Heart left ventricle (tissue), 16 donors: ENCODE data around the gene YOD1. TPM values are rescaled to one million over a fixed set of nuclear protein-coding genes. Genes with fewer than 3 reads are reported as not detected.
A peak's percentile ranks its signal among the peaks of the same experiment; 100 is the strongest.
"Not testable (repeated sequence)": the region's sequence is repeated elsewhere in the genome, so short reads cannot be mapped to it uniquely, and the experiment has no call there.

Source experiments
- ATAC-seq, 4 donors: fragments of 200-7000 bp; cut with Tn5 transposase; one replicate each; pipeline ENCODE4 v1.9.1; 2020 to 2022; ENCODE audit warnings: moderate library complexity in 4 of 4, mild to moderate bottlenecking in 3 of 4, moderate number of reproducible peaks in 1 of 4
- DNase-seq, 5 donors: peaks; one replicate each; pipeline ENCODE4 v3.0.0-alpha.2; 2020
- H3K27ac ChIP-seq, 12 donors: fragments of 200-600 bp; sonication (generic) in 4 of 12; one replicate each; pipeline versions ENCODE4 v1.5.0 to v1.8.0; 2016 to 2022; ENCODE audit warnings: mild to moderate bottlenecking in 2 of 12
- H3K27me3 ChIP-seq, 9 donors: fragments of 200-600 bp; sonication (generic) in 2 of 9; one replicate each; pipeline versions ENCODE4 v1.5.1 to v1.8.0; 2016 to 2022; ENCODE audit warnings: mild to moderate bottlenecking in 3 of 9
- H3K36me3 ChIP-seq, 9 donors: fragments of 200-600 bp; sonication (generic) in 2 of 9; one replicate each; pipeline versions ENCODE4 v1.5.0 to v1.8.0; 2018 to 2022; ENCODE audit warnings: mild to moderate bottlenecking in 2 of 9
- H3K4me1 ChIP-seq, 12 donors: fragments of 200-600 bp; sonication (generic) in 4 of 12; one replicate each; pipeline versions ENCODE4 v1.5.0 to v1.8.0; 2016 to 2022; ENCODE audit warnings: mild to moderate bottlenecking in 3 of 12
- H3K4me3 ChIP-seq, 12 donors: fragments of 200-600 bp; sonication (generic) in 4 of 12; one replicate each; pipeline versions ENCODE4 v1.5.0 to v1.8.0; 2017 to 2022; ENCODE audit warnings: mild to moderate bottlenecking in 9 of 12, moderate library complexity in 4 of 12
- H3K9me3 ChIP-seq, 12 donors: fragments of 200-600 bp; sonication (generic) in 4 of 12; one replicate each; pipeline versions ENCODE4 v1.5.0 to v1.8.0; 2016 to 2022; ENCODE audit warnings: mild to moderate bottlenecking in 1 of 12
- CTCF ChIP-seq, 12 donors: fragments of 200-600 bp; sonication (generic) in 4 of 12; IDR thresholded peaks; one replicate each; pipeline versions ENCODE4 v1.5.0 to v1.8.0; 2018 to 2022; ENCODE audit warnings: antibody characterized with exemption in 12 of 12, mild to moderate bottlenecking in 5 of 12
- POLR2A ChIP-seq, 2 donors: fragments of 450-650 bp; IDR thresholded peaks; one replicate each; pipeline ENCODE4 v1.6.1; 2017; ENCODE audit warnings: antibody characterized with exemption in 2 of 2, mild to moderate bottlenecking in 2 of 2, moderate library complexity in 2 of 2
- WGBS, 4 donors: extraction: QIAGEN DNeasy Blood & Tissue Kit in 2 of 4; methylation state at CpG; one replicate each; pipeline versions ENCODE4 v1.1.5 to v1.1.7; 2013 to 2018; 5-methylcytosine and 5-hydroxymethylcytosine counted together
- intact Hi-C, 10 donors: fragments of 100-400 bp; cut with DNase I; formaldehyde crosslinking; loops; one replicate each; pipeline versions ENCODE4 v1.11.1 to v1.14.2; 2022
- polyA plus RNA-seq, 2 donors: library from polyadenylated mRNA; stranded (reverse); fragments of 200-250 nt; gene quantifications; one replicate each; pipeline ENCODE4 v1.2.3, GENCODE V29; 2013
- total RNA-seq, 9 donors: library from RNA; depleted of rRNA in 2 of 9; stranded (reverse); fragments of >200 nt in 2 of 9; fragmentation: NEBNext Ultra II Directional in 3 of 9; extraction: Animal tissue kit (Norgen Biotek cat#: 25700) in 3 of 9; gene quantifications; one replicate each; pipeline versions ENCODE4 v1.1.0 to v1.2.4, GENCODE V29; 2016 to 2023
- donor health status: ischemic (EF 13 %, LVEDD 7.1; RV severe dilation, severe dysfunction).
- donor health status: healthy with polysubstance abuse.
- donor health status: DM: no; HTN: yes; CAD: no.
- donor health status: DM: no; HTN: no; CAD: no.
- donor health status: ischemic (EF 25% LVEDD 6.9; RV normal size, moderate dysfunction).
- donor health status: ischemic (EF 25% LVEDD 5.7; RV mildly dilated, moderate dysfunction).
- donor health status: healthy.
- donor health status: DM: yes; HTN: yes; CAD: no.
- donor health status: ischemic (EF 35%, LVEDD 5.7; RV mildly dilated, moderate dysfunction).
- donor health status: nonischemic (EF 11% LVEDD 7.7; RV severe dilation, severe dysfunction).
- donor health status: DM: yes; HTN: yes; CAD: no.
- donor health status: PGD.
- donor health status: ischemic (EF 29% LVEDD 5.4; RV normal size, mild dysfunction).
- donor health status: nonischemic (EF 23%, LVEDD 6.1; RV moderate dilation, normal function).

YOD1 gene
- total and polyA plus RNA-seq, 11 donors: 1.9 to 7.4 (median 5.8) TPM

- Histone ChIP-seq H3K36me3 (peaks cover 0 to 59% (median 17%) of the 10 kb centered on the region in 9 donors), H3K4me3 (no peak overlapping the region), H3K27ac (no peak overlapping the region), H3K27me3 (no peaks in the 10 kb centered on the region), H3K9me3 (no peaks in the 10 kb centered on the region), H3K4me1 (peaks cover 3 to 60% (median 42%) of the 10 kb centered on the region in 12 donors)
- DNase-seq (no peak), ATAC-seq (no peak)
- 74 to 88% (median 82%) methylated on average over 2 of the region's 2 CpGs for WGBS, 4 donors
- intact Hi-C loops: no loop called here
- TF ChIP-seq POLR2A (IDR thresholded peaks at IDR 0.05) (no peak), CTCF (IDR thresholded peaks at IDR 0.05) (no peak)
Observed at GRCh38 chr1:207045453-207045852, 5.6 kb downstream of the YOD1 start.

GRCh38 chr1:207041397-207041796 lies 9.6 kb downstream of the YOD1 start:
- peaks cover 0 to 35% (median 16%) of the 10 kb centered on the region in 12 donors for H3K4me1 ChIP-seq
- 90 to 98% (median 95%) methylated on average over 2 of the region's 2 CpGs for WGBS, 4 donors
- H3K9me3 ChIP-seq, ATAC-seq, H3K27ac ChIP-seq, H3K27me3 ChIP-seq, H3K4me3 ChIP-seq, intact Hi-C loops, DNase-seq: not testable (repeated sequence)
- H3K36me3 ChIP-seq: peaks cover 0 to 27% (median 0%) of the 10 kb centered on the region in 9 donors

- H3K4me3 ChIP-seq: no peak overlapping the region
- no peak for ATAC-seq
- 60 to 71% (median 68%) methylated on average over 3 of the region's 3 CpGs for WGBS, 4 donors
- peak overlapping the region in 6 of 12 donors; percentile 4 to 54 (median 30) for H3K27ac ChIP-seq
- intact Hi-C loops: no loop called here
- H3K9me3 ChIP-seq: no peaks in the 10 kb centered on the region
- no peak for TF ChIP-seq POLR2A (IDR thresholded peaks at IDR 0.05)
- TF ChIP-seq CTCF (IDR thresholded peaks at IDR 0.05): no peak
- H3K36me3 ChIP-seq: peaks cover 0 to 15% (median 0%) of the 10 kb centered on the region in 9 donors
- H3K27me3 ChIP-seq: no peaks in the 10 kb centered on the region
- DNase-seq: no peak
- peaks cover 0 to 23% (median 6%) of the 10 kb centered on the region in 12 donors for H3K4me1 ChIP-seq
Observed at GRCh38 chr1:207040181-207040533, 10.9 kb downstream of the YOD1 start.

- DNase-seq: no peak
- H3K27me3 ChIP-seq: no peaks in the 10 kb centered on the region
- H3K9me3 ChIP-seq: no peaks in the 10 kb centered on the region
- intact Hi-C loops: no loop called here
- peaks cover 0 to 20% (median 3%) of the 10 kb centered on the region in 12 donors for H3K4me1 ChIP-seq
- TF ChIP-seq POLR2A (IDR thresholded peaks at IDR 0.05): no peak
- TF ChIP-seq CTCF (IDR thresholded peaks at IDR 0.05): no peak
- H3K27ac ChIP-seq: peak overlapping the region in 6 of 12 donors; percentile 4 to 54 (median 30)
- WGBS, 4 donors: 50 to 68% (median 60%) methylated on average over 4 of the region's 4 CpGs
- H3K36me3 ChIP-seq: peaks cover 0 to 11% (median 0%) of the 10 kb centered on the region in 9 donors
- ATAC-seq: peak; percentile 78 to 85 (median 84)
- H3K4me3 ChIP-seq: no peak overlapping the region
Observed at GRCh38 chr1:207039380-207040180, 11.4 kb downstream of the YOD1 start.
